ENCODE measurements around the gene CRB1.

CRB1 gene

GRCh38 chr1:197272791-197273190, 4.7 kb downstream of the CRB1 start:
- TF ChIP-seq GATA3 (IDR thresholded peaks at IDR 0.05; ENCODE audit: low read depth, low read length) (no peak), GATA2 (IDR thresholded peaks at IDR 0.05; ENCODE audit: low read depth, low read length) (no peak)

GRCh38 chr1:197277166-197277565, 9.1 kb downstream of the CRB1 start:
- no peak for TF ChIP-seq GATA2 (IDR thresholded peaks at IDR 0.05; ENCODE audit: low read depth, low read length)
- TF ChIP-seq GATA3 (IDR thresholded peaks at IDR 0.05; ENCODE audit: low read depth, low read length), result no peak

GRCh38 chr1:197284325-197284724, 16.3 kb downstream of the CRB1 start:
- TF ChIP-seq GATA3 (IDR thresholded peaks at IDR 0.05; ENCODE audit: low read depth, low read length) (no peak), GATA2 (IDR thresholded peaks at IDR 0.05; ENCODE audit: low read depth, low read length) (no peak)

GRCh38 chr1:197284966-197285365, 16.9 kb downstream of the CRB1 start:
- TF ChIP-seq GATA3 (IDR thresholded peaks at IDR 0.05; ENCODE audit: low read depth, low read length) (no peak), GATA2 (IDR thresholded peaks at IDR 0.05; ENCODE audit: low read depth, low read length) (no peak)

- TF ChIP-seq GATA3 (IDR thresholded peaks at IDR 0.05; ENCODE audit: low read depth, low read length) (no peak), GATA2 (IDR thresholded peaks at IDR 0.05; ENCODE audit: low read depth, low read length) (no peak)
These were observed 17.6 kb downstream of the CRB1 start for GRCh38 chr1:197285526-197286205.

- no peak for TF ChIP-seq GATA2 (IDR thresholded peaks at IDR 0.05; ENCODE audit: low read depth, low read length)
- TF ChIP-seq GATA3 (IDR thresholded peaks at IDR 0.05; ENCODE audit: low read depth, low read length), result no peak
These were observed 18.6 kb downstream of the CRB1 start for GRCh38 chr1:197286634-197287033.

- TF ChIP-seq GATA2 (IDR thresholded peaks at IDR 0.05; ENCODE audit: low read depth, low read length), result no peak
- TF ChIP-seq GATA3 (IDR thresholded peaks at IDR 0.05; ENCODE audit: low read depth, low read length), result no peak
These were observed 19.8 kb downstream of the CRB1 start for GRCh38 chr1:197287863-197288262.

- TF ChIP-seq GATA2 (IDR thresholded peaks at IDR 0.05; ENCODE audit: low read depth, low read length), result no peak
- no peak for TF ChIP-seq GATA3 (IDR thresholded peaks at IDR 0.05; ENCODE audit: low read depth, low read length)
These were observed 34.7 kb downstream of the CRB1 start for GRCh38 chr1:197302775-197303174.

- no peak for TF ChIP-seq GATA2 (IDR thresholded peaks at IDR 0.05; ENCODE audit: low read depth, low read length)
- TF ChIP-seq GATA3 (IDR thresholded peaks at IDR 0.05; ENCODE audit: low read depth, low read length), result no peak
These were observed 35.4 kb downstream of the CRB1 start for GRCh38 chr1:197303463-197303862.

- TF ChIP-seq GATA2 (IDR thresholded peaks at IDR 0.05; ENCODE audit: low read depth, low read length) (no peak), GATA3 (IDR thresholded peaks at IDR 0.05; ENCODE audit: low read depth, low read length) (no peak)
These were observed 36.7 kb downstream of the CRB1 start for GRCh38 chr1:197304638-197305200.

GRCh38 chr1:197305925-197306324, 37.9 kb downstream of the CRB1 start:
- TF ChIP-seq GATA2 (IDR thresholded peaks at IDR 0.05; ENCODE audit: low read depth, low read length) (no peak), GATA3 (IDR thresholded peaks at IDR 0.05; ENCODE audit: low read depth, low read length) (no peak)

GRCh38 chr1:197306381-197307062, 38.5 kb downstream of the CRB1 start:
- TF ChIP-seq GATA2 (IDR thresholded peaks at IDR 0.05; ENCODE audit: low read depth, low read length) (no peak), GATA3 (IDR thresholded peaks at IDR 0.05; ENCODE audit: low read depth, low read length) (no peak)

GRCh38 chr1:197307136-197307535, 39.1 kb downstream of the CRB1 start:
- TF ChIP-seq GATA3 (IDR thresholded peaks at IDR 0.05; ENCODE audit: low read depth, low read length), result no peak
- no peak for TF ChIP-seq GATA2 (IDR thresholded peaks at IDR 0.05; ENCODE audit: low read depth, low read length)

GRCh38 chr1:197307551-197307950, 39.5 kb downstream of the CRB1 start:
- no peak for TF ChIP-seq GATA3 (IDR thresholded peaks at IDR 0.05; ENCODE audit: low read depth, low read length)

- TF ChIP-seq GATA2 (IDR thresholded peaks at IDR 0.05; ENCODE audit: low read depth, low read length) (no peak), GATA3 (IDR thresholded peaks at IDR 0.05; ENCODE audit: low read depth, low read length) (no peak)
These were observed 43.0 kb downstream of the CRB1 start for GRCh38 chr1:197311081-197311480.
